K562 (cell line): Measurements from ENCODE around the gene FAM184B. TPM values are rescaled to one million over a fixed set of nuclear protein-coding genes. Genes with fewer than 3 reads are reported as not detected.

Source experiments
- ATAC-seq: fragments of 200-7000 bp; cut with Tn5 transposase; 3 replicates; pipeline ENCODE4 v1.9.1; 2020; ENCODE audit warnings: moderate library complexity
- BruUV-seq: library from RNA; stranded (reverse); fragments of 400-500 nt; replicated peaks from 2 replicates; lab custom pipeline; 2021; lab: Mats Ljungman, UMichigan
- CTCF ChIA-PET: fragments of 300-600 bp; formaldehyde crosslinking; extraction: SDS; loops from one replicate; lab custom pipeline; 2021; ENCODE audit warnings: low intra/inter-chr PET ratio; lab: Yijun Ruan, JAX
- POLR2A ChIA-PET: fragments of 300-600, 350-650 bp; sonication (Branson Sonifier 250); formaldehyde crosslinking; extraction: SDS; loops from one replicate; lab custom pipeline; 2021; ENCODE audit warnings: antibody characterized with exemption, inconsistent platforms; lab: Yijun Ruan, JAX
- DNase-seq, 4 experiments: peaks; one replicate each; pipeline versions ENCODE4 v3.0.0 to v3.0.0-alpha.2; 2011 to 2018; ENCODE audit warnings: low spot score in 3 of 4, mixed read lengths in 3 of 4; ENCODE audit errors: extremely low read depth in 1 of 4
- FAIRE-seq: peaks from 2 replicates; lab custom pipeline; 2011; peaks lifted over from hg19 to GRCh38; lab: Jason Lieb, UNC
- H2AFZ ChIP-seq: 2 replicates; pipeline ENCODE4 v1.6.0; 2011; ENCODE audit warnings: low read depth, low read length, control low read depth, inconsistent platforms
- H3K27ac ChIP-seq: fragments of 200-600 bp; 3 replicates; pipeline ENCODE4 v1.8.0; 2011; ENCODE audit warnings: low read depth, mild to moderate bottlenecking, control low read depth, inconsistent platforms, low read length, moderate library complexity, mixed read lengths; ENCODE audit errors: extremely low read depth
- H3K27me3 ChIP-seq, 2 experiments: fragments of 300-600 bp in 1 of 2; 2 replicates in 1 of 2; 3 replicates in 1 of 2; pipeline versions ENCODE4 v1.6.0 to v1.8.0; 2011; ENCODE audit warnings: inconsistent platforms in 2 of 2, low read length in 2 of 2, mild to moderate bottlenecking in 1 of 2, mixed read lengths in 1 of 2, moderate library complexity in 1 of 2; ENCODE audit not compliant: control insufficient read depth in 2 of 2, insufficient read depth in 2 of 2
- H3K36me3 ChIP-seq: fragments of 300-600 bp; 3 replicates; pipeline ENCODE4 v1.8.0; 2011; ENCODE audit warnings: mild to moderate bottlenecking, low read length, inconsistent platforms; ENCODE audit not compliant: control insufficient read depth, insufficient read depth
- H3K4me1 ChIP-seq, 2 experiments: fragments of 200-600 bp in 1 of 2; replicated peaks in 1 of 2; 2 replicates in 1 of 2; 3 replicates in 1 of 2; pipeline versions ENCODE4 v1.5.1 to v1.8.0; 2011; ENCODE audit warnings: inconsistent platforms in 2 of 2, low read length in 2 of 2, mild to moderate bottlenecking in 1 of 2, mixed read lengths in 1 of 2, moderate library complexity in 1 of 2; ENCODE audit not compliant: control insufficient read depth in 2 of 2, insufficient read depth in 2 of 2
- H3K4me2 ChIP-seq: 2 replicates; pipeline ENCODE4 v1.6.1; 2011; ENCODE audit warnings: low read length, control low read depth, inconsistent platforms, mixed read lengths; ENCODE audit not compliant: insufficient read depth
- H3K4me3 ChIP-seq: fragments of 200-600 bp; sonication (generic), shearing (Covaris generic); 2 replicates; pipeline ENCODE4 v1.5.1; 2016; ENCODE audit warnings: control low read depth, inconsistent platforms
- H3K79me2 ChIP-seq: fragments of 200-600 bp; 3 replicates; pipeline ENCODE4 v1.8.0; 2011; ENCODE audit warnings: low read length, inconsistent platforms; ENCODE audit not compliant: control insufficient read depth, insufficient read depth
- H3K9ac ChIP-seq, 2 experiments: 2 replicates each; pipeline versions ENCODE4 v1.6.0 to v1.6.1; 2011; ENCODE audit warnings: low read depth in 2 of 2, low read length in 2 of 2, control low read depth in 1 of 2, inconsistent platforms in 1 of 2, mild to moderate bottlenecking in 1 of 2, mixed read lengths in 1 of 2; ENCODE audit not compliant: insufficient read depth in 1 of 2
- H3K9me1 ChIP-seq: one replicate; pipeline ENCODE4 v1.6.0; 2011; ENCODE audit warnings: inconsistent platforms, mild to moderate bottlenecking, low read length, moderate library complexity; ENCODE audit not compliant: control insufficient read depth, insufficient read depth
- H3K9me3 ChIP-seq: replicated peaks from 2 replicates; pipeline ENCODE4 v1.5.1; 2011; ENCODE audit warnings: low read depth, low read length, inconsistent platforms; ENCODE audit not compliant: control insufficient read depth, insufficient read depth
- H4K20me1 ChIP-seq: replicated peaks from 2 replicates; pipeline ENCODE4 v1.6.1; 2011; ENCODE audit warnings: low read length, inconsistent platforms, mixed read lengths; ENCODE audit not compliant: control insufficient read depth, insufficient read depth
- HDAC2 ChIP-seq: fragments of 450-650 bp; IDR thresholded peaks from 2 replicates; pipeline ENCODE4 v1.6.1; 2016; ENCODE audit warnings: mild to moderate bottlenecking
- KLF16 ChIP-seq: IDR thresholded peaks from 2 replicates; pipeline ENCODE4 v1.6.1; 2016; ENCODE audit warnings: antibody characterized with exemption
- MECOM ChIP-seq: fragments of 250-450 bp; sonication (Bioruptor Pico); IDR thresholded peaks from 2 replicates; pipeline ENCODE4 v1.8.0; 2022; ENCODE audit warnings: inconsistent platforms
- SNRNP70 ChIP-seq: fragments of 200-400 bp; formaldehyde crosslinking; optimal IDR thresholded peaks from 2 replicates; pipeline ENCODE3; 2017; ENCODE audit warnings: low read depth, low read length
- SPI1 ChIP-seq: IDR thresholded peaks from 2 replicates; pipeline ENCODE4 v1.6.1; 2011; ENCODE audit warnings: low read depth, low read length, control low read depth, borderline replicate concordance
- TAF15 ChIP-seq: fragments of 200-400 bp; formaldehyde crosslinking; IDR thresholded peaks from 2 replicates; pipeline ENCODE4 v1.6.1; 2017; ENCODE audit warnings: mild to moderate bottlenecking, low read depth, low read length, moderate library complexity
- ZC3H8 ChIP-seq: fragments of 450-650 bp; IDR thresholded peaks from 2 replicates; pipeline ENCODE4 v1.6.1; 2017
- ZNF165 ChIP-seq: fragments of 250-450 bp; sonication (Bioruptor Pico); IDR thresholded peaks from 2 replicates; pipeline ENCODE4 v1.4.0; 2020; ENCODE audit warnings: borderline replicate concordance
- ZNF318 ChIP-seq, 2 experiments: fragments of 450-650 bp; IDR thresholded peaks; 2 replicates each; pipeline ENCODE4 v1.6.1; 2016; ENCODE audit warnings: mild to moderate bottlenecking in 2 of 2, borderline replicate concordance in 1 of 2, low read depth in 1 of 2, moderate library complexity in 1 of 2
- WGBS: fragments of 100-300 bp; shearing (Covaris generic); methylation state at CpG from one replicate; pipeline ENCODE4 v1.1.6; 2016; ENCODE audit warnings: low coverage, mixed read lengths; ENCODE audit not compliant: insufficient coverage; ENCODE audit errors: missing lambda C conversion rate; 5-methylcytosine and 5-hydroxymethylcytosine counted together
- in situ Hi-C: fragments of 300-500 bp; cut with MboI; formaldehyde crosslinking; loops from 4 replicates; pipeline ENCODE4 v1.15.0; 2018; ENCODE audit warnings: inconsistent platforms, mixed read lengths
- intact Hi-C: fragments of 100-400 bp; cut with micrococcal nuclease; formaldehyde crosslinking; loops from 2 replicates; pipeline ENCODE4 v1.14.2; 2022
- polyA plus RNA-seq, 8 experiments: library from polyadenylated mRNA; depleted of rRNA in 4 of 8; stranded (reverse) in 5 of 8; unstranded in 3 of 8; fragments of >200 nt; fragmentation: Nextera tagmentation in 2 of 8; fragmentation: Illumina TruSeq in 1 of 8; extraction: Ambion mirVana in 2 of 8; extraction: Trizol in 1 of 8; gene quantifications; 2 replicates each; pipeline versions ENCODE4 v1.2.1 to v1.2.3, GENCODE V29; 2011 to 2014; ENCODE audit warnings: inconsistent platforms in 1 of 8, missing spikeins in 1 of 8
- total RNA-seq, 7 experiments: library from RNA; depleted of rRNA in 6 of 7; stranded (reverse); fragments of >200 nt in 6 of 7; fragmentation: Illumina TruSeq in 2 of 7; extraction: Trizol in 2 of 7; gene quantifications; 2 replicates each; pipeline versions ENCODE4 v1.2.1 to v1.2.3, GENCODE V29; 2011 to 2021; ENCODE audit warnings: low replicate concordance in 1 of 7
- TF ChIP-seq, protein P1 (sequence below): IDR thresholded peaks from 2 replicates; pipeline ENCODE4 v1.6.1; 2011; ENCODE audit warnings: borderline replicate concordance, low read depth, mild to moderate bottlenecking, moderate library complexity, low read length; ENCODE audit not compliant: insufficient read depth, poor library complexity, severe bottlenecking

Gene FAM184B
- total and polyA plus RNA-seq, 9 of the 15 experiments (the other 6 are each of a cell fraction or from before 2014, with no cell fraction given), result not detected

DNA sequence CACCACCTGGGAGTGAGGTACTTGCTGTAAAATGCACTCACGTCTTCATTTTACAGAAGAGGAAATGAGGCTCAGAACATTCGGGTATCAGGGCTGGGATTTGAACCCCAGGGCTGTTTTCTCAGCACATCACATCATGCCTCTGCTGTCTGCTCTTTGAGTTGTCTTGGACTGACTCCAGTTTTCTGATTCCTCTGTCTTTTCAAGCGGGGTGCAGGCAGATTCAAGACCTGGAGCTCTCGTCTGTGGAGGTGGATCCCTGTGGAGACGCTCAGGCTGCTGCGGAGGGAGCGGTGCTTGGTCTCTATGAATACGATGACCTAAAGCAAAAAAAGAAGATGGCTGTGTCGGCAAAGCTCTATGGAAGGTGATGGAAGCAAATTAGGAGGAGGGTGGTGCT is 198.1 kb downstream of the FAM184B start:
- Histone ChIP-seq H3K4me3 (no peak overlapping the region), H3K36me3 (peaks cover 90% of the 10 kb centered on the region), H3K9me3 (no peaks in the 10 kb centered on the region), H3K4me2 (no peak overlapping the region), H3K4me1 (peaks cover 0 to 5% of the 10 kb centered on the region in 2 experiments; a peak in 2 of 5 replicates), H3K79me2 (peaks cover 14% of the 10 kb centered on the region), H2AFZ (no peak overlapping the region), H3K9ac (no peak overlapping the region), H3K27ac (no peak overlapping the region), H3K9me1 (no peaks in the 10 kb centered on the region), H3K27me3 (no peaks in the 10 kb centered on the region), H4K20me1 (no peaks in the 10 kb centered on the region)
- ChIA-PET CTCF (no interaction called here), POLR2A (interaction anchor here (0.8 to 1.3 kb wide), 2 partner anchors 8 to 227 kb away, joined by 3 to 4 read pairs; partner anchors contain the start of gene DCAF16)
- DNase-seq (no peak), ATAC-seq (no peak), FAIRE-seq (no peak)
- no peak for TF ChIP-seq TAF15
- no peak for TF ChIP-seq KLF16
- TF ChIP-seq, protein P1, sequence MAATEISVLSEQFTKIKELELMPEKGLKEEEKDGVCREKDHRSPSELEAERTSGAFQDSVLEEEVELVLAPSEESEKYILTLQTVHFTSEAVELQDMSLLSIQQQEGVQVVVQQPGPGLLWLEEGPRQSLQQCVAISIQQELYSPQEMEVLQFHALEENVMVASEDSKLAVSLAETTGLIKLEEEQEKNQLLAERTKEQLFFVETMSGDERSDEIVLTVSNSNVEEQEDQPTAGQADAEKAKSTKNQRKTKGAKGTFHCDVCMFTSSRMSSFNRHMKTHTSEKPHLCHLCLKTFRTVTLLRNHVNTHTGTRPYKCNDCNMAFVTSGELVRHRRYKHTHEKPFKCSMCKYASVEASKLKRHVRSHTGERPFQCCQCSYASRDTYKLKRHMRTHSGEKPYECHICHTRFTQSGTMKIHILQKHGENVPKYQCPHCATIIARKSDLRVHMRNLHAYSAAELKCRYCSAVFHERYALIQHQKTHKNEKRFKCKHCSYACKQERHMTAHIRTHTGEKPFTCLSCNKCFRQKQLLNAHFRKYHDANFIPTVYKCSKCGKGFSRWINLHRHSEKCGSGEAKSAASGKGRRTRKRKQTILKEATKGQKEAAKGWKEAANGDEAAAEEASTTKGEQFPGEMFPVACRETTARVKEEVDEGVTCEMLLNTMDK, result no peak
- TF ChIP-seq SPI1, result no peak
- no peak for TF ChIP-seq ZNF165 (CRISPR knock-in tag)
- no peak for TF ChIP-seq ZC3H8
- no peak for TF ChIP-seq HDAC2
- no peak for TF ChIP-seq SNRNP70
- no peak for TF ChIP-seq ZNF318 (IDR thresholded peaks at IDR 0.05; ENCODE audit: borderline replicate concordance in 1 of 2, low read depth in 1 of 2)
- no peak for TF ChIP-seq MECOM (CRISPR knock-in tag)
- intact Hi-C loops, result no loop called here
- in situ Hi-C loops, result no loop called here
- WGBS, result 92% methylated on average over 9 of the region's 9 CpGs
- BruUV-seq, result no TSS peak
